ENCODE results near the gene NR5A1.

NR5A1 gene

DNA sequence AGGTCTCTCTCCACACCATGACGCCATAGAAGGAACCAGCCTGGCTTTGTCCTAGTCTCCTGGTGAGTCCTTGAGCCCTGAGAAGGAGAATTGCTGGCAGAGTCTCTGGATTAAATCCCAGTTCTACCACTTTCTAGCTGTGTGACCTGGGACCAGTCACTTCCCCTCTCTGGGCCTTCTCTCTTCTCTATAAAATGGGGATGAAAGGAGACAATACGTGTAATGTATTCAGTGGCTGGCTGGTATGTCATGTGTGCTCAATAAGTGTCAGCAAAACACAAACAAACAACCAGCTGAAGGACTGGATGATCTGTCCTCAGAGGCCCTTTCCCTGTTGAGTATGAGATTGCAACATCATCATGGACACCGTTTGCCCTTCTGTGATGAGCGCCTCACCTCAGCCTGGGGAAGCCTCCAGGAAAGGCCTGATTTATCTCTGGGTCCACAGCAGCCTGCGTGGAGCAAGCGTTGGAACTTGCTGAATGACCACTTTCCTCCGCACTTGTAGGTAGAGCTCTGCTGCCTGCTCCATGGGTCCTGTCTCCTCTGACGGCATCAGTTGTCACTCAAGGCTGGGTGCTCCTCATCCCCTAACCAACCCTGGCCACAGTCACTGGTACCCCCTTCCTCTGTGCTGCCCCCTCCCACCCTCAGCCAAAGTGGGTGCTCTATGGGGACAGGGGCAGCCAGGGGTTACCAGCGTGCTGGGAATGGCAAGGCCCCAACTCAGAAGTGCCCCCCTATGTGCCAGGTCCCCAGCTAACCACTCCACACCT, 3.6 kb upstream of the NR5A1 start:
- Histone ChIP-seq H2AK5ac (ENCODE audit: low read length) (no peak overlapping the region), H3K79me1 (ENCODE audit: low read length) (no peaks in the 10 kb centered on the region), H4K5ac (ENCODE audit: low read length) (no peak overlapping the region), H2BK5ac (ENCODE audit: low read length) (no peak overlapping the region), H3K4me1 (ENCODE audit: control insufficient read depth, low read depth, low read length) (no peaks in the 10 kb centered on the region), H2BK120ac (ENCODE audit: low read depth, low read length) (no peak overlapping the region), H3K27me3 (ENCODE audit: insufficient read depth, low read length, poor library complexity) (no peaks in the 10 kb centered on the region), H3K36me3 (ENCODE audit: control insufficient read depth, insufficient read depth, low read length) (no peaks in the 10 kb centered on the region), H3K79me2 (ENCODE audit: control insufficient read depth, insufficient read depth, low read length) (no peaks in the 10 kb centered on the region), H3K4ac (ENCODE audit: low read depth, low read length) (no peak overlapping the region), H3K56ac (ENCODE audit: low read length) (no peak overlapping the region), H3K18ac (ENCODE audit: low read length) (no peak overlapping the region), H3K23ac (ENCODE audit: low read length) (no peak overlapping the region), H2BK15ac (replicated peaks; ENCODE audit: low read depth) (no peak overlapping the region), H3K9ac (ENCODE audit: low read length) (no peak overlapping the region), H3K27ac (ENCODE audit: low read depth, low read length) (no peak overlapping the region), H3K4me3 (ENCODE audit: low read length) (no peak overlapping the region), H4K8ac (ENCODE audit: low read depth, low read length) (no peak overlapping the region), H3K4me2 (ENCODE audit: low read length) (no peak overlapping the region)
- WGBS (ENCODE audit: extremely low coverage, insufficient coverage, low lambda C conversion rate): no CpG with 5 or more reads among the region's 9 CpGs
- no peak for DNase-seq

DNA sequence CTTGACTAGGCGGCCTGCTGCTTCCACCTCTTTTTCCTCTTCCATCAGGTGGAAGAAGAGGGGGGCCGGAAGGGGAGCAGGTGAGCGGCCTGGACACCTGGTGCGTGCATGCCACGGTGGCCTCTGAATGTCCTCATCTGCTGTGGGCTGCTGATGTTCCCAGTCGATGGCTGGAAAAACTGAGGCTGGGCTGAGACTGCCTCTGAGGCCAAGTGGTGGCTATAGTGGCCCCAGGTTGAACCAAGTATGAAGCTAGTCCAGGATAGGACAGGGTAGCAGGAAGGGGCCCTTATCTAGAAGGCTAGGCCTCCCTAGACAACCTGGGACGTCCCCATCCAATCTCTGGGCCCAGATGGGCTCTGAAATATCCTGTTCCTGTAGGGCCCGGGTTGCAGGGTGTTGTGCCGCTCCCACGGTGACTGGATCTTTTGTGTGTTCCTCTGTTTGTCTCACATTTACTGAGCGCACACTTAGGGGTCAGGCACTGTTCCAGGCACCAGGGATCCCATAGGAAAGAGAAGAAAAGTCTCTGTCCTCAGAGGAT, 753 bp upstream of the NR5A1 start:
- Histone ChIP-seq H4K5ac (ENCODE audit: low read length) (no peak overlapping the region), H3K27me3 (ENCODE audit: insufficient read depth, low read length, poor library complexity) (peaks cover 24% of the 10 kb centered on the region), H4K8ac (ENCODE audit: low read depth, low read length) (no peak overlapping the region), H3K4me3 (ENCODE audit: low read length) (no peak overlapping the region), H2BK15ac (replicated peaks; ENCODE audit: low read depth) (no peak overlapping the region), H2AK5ac (ENCODE audit: low read length) (no peak overlapping the region), H3K79me1 (ENCODE audit: low read length) (no peaks in the 10 kb centered on the region), H3K9ac (ENCODE audit: low read length) (no peak overlapping the region), H3K56ac (ENCODE audit: low read length) (no peak overlapping the region), H3K18ac (ENCODE audit: low read length) (no peak overlapping the region), H3K36me3 (ENCODE audit: control insufficient read depth, insufficient read depth, low read length) (no peaks in the 10 kb centered on the region), H2BK5ac (ENCODE audit: low read length) (no peak overlapping the region), H3K4me1 (ENCODE audit: control insufficient read depth, low read depth, low read length) (no peaks in the 10 kb centered on the region), H3K79me2 (ENCODE audit: control insufficient read depth, insufficient read depth, low read length) (no peaks in the 10 kb centered on the region), H2BK120ac (ENCODE audit: low read depth, low read length) (no peak overlapping the region), H3K23ac (ENCODE audit: low read length) (no peak overlapping the region), H3K4ac (ENCODE audit: low read depth, low read length) (no peak overlapping the region), H3K4me2 (ENCODE audit: low read length) (no peak overlapping the region), H3K27ac (ENCODE audit: low read depth, low read length) (no peak overlapping the region)
- WGBS (ENCODE audit: extremely low coverage, insufficient coverage, low lambda C conversion rate): no CpG with 5 or more reads among the region's 11 CpGs
- DNase-seq: no peak

DNA sequence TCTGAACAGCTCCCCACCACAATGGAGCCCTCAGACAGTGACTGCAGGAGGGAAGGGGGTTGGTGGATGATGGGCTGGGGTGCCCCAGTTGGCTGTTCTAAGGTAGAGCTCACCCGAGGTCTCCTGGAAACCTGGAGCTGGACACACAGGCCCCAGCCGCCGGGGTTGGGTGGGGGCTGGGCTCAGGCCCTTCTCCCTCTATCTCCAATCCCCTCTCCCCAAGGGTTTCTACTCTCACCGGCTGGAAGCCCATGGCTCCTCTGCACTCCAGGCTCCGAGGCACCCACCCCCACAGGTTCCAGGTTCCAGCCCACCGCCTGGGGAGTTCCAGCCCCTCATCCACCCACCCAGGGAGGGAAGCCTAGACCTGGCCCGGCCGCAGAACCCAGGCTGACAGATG, 766 bp downstream of the NR5A1 start:
- Histone ChIP-seq H3K18ac (ENCODE audit: low read length) (no peak overlapping the region), H3K79me1 (ENCODE audit: low read length) (no peaks in the 10 kb centered on the region), H2AK5ac (ENCODE audit: low read length) (no peak overlapping the region), H3K27me3 (ENCODE audit: insufficient read depth, low read length, poor library complexity) (peaks cover 31% of the 10 kb centered on the region), H4K8ac (ENCODE audit: low read depth, low read length) (no peak overlapping the region), H3K79me2 (ENCODE audit: control insufficient read depth, insufficient read depth, low read length) (no peaks in the 10 kb centered on the region), H3K9ac (ENCODE audit: low read length) (no peak overlapping the region), H2BK120ac (ENCODE audit: low read depth, low read length) (no peak overlapping the region), H3K4me2 (ENCODE audit: low read length) (no peak overlapping the region), H4K5ac (ENCODE audit: low read length) (no peak overlapping the region), H3K36me3 (ENCODE audit: control insufficient read depth, insufficient read depth, low read length) (no peaks in the 10 kb centered on the region), H2BK15ac (replicated peaks; ENCODE audit: low read depth) (no peak overlapping the region), H3K23ac (ENCODE audit: low read length) (no peak overlapping the region), H3K4ac (ENCODE audit: low read depth, low read length) (no peak overlapping the region), H3K27ac (ENCODE audit: low read depth, low read length) (no peak overlapping the region), H3K56ac (ENCODE audit: low read length) (no peak overlapping the region), H2BK5ac (ENCODE audit: low read length) (no peak overlapping the region), H3K4me1 (ENCODE audit: control insufficient read depth, low read depth, low read length) (no peaks in the 10 kb centered on the region), H3K4me3 (ENCODE audit: low read length) (no peak overlapping the region)
- no peak for DNase-seq
- whole genome bisulfite sequencing (ENCODE audit: extremely low coverage, insufficient coverage, low lambda C conversion rate): no CpG with 5 or more reads among the region's 8 CpGs

DNA sequence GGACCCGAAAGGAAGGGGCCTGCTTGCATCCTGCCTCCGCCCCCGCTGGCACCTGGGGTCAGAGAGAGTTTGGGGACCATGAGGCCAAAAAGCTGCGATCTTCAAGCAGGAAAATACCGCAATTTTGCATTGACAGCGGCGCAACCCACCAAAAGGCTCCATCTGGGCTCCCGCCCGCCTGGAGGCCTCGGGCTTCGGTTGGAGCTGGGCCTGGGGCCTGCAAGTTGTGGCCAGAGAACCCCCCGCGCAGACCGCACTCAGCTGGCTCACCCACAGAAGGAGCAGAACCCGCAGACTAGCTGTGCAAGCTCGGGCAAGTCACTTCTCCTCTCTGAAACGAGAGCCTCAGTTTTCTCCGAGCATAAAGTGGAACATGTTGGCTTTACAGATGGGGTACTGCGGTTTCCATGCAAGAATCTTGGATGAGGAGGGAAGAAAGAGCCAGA, 1.3 kb downstream of the NR5A1 start:
- H3K79me2 ChIP-seq (ENCODE audit: control insufficient read depth, insufficient read depth, low read length): no peaks in the 10 kb centered on the region
- no CpG with 5 or more reads among the region's 19 CpGs for WGBS (ENCODE audit: extremely low coverage, insufficient coverage, low lambda C conversion rate)
- peaks cover 31% of the 10 kb centered on the region for H3K27me3 ChIP-seq (ENCODE audit: insufficient read depth, low read length, poor library complexity)
- no peak overlapping the region for H4K5ac ChIP-seq (ENCODE audit: low read length)
- DNase-seq: no peak
- H3K4me3 ChIP-seq (ENCODE audit: low read length): no peak overlapping the region
- H3K56ac ChIP-seq (ENCODE audit: low read length): no peak overlapping the region
- H3K36me3 ChIP-seq (ENCODE audit: control insufficient read depth, insufficient read depth, low read length): no peaks in the 10 kb centered on the region
- H3K4ac ChIP-seq (ENCODE audit: low read depth, low read length): no peak overlapping the region
- H3K9ac ChIP-seq (ENCODE audit: low read length): no peak overlapping the region
- no peak overlapping the region for H2BK15ac ChIP-seq (replicated peaks; ENCODE audit: low read depth)
- no peaks in the 10 kb centered on the region for H3K79me1 ChIP-seq (ENCODE audit: low read length)
- no peak overlapping the region for H2BK120ac ChIP-seq (ENCODE audit: low read depth, low read length)
- no peak overlapping the region for H2AK5ac ChIP-seq (ENCODE audit: low read length)
- H4K8ac ChIP-seq (ENCODE audit: low read depth, low read length): no peak overlapping the region
- no peak overlapping the region for H3K23ac ChIP-seq (ENCODE audit: low read length)
- H3K4me2 ChIP-seq (ENCODE audit: low read length): no peak overlapping the region
- no peak overlapping the region for H3K18ac ChIP-seq (ENCODE audit: low read length)
- no peak overlapping the region for H2BK5ac ChIP-seq (ENCODE audit: low read length)
- H3K4me1 ChIP-seq (ENCODE audit: control insufficient read depth, low read depth, low read length): no peaks in the 10 kb centered on the region
- H3K27ac ChIP-seq (ENCODE audit: low read depth, low read length): no peak overlapping the region

DNA sequence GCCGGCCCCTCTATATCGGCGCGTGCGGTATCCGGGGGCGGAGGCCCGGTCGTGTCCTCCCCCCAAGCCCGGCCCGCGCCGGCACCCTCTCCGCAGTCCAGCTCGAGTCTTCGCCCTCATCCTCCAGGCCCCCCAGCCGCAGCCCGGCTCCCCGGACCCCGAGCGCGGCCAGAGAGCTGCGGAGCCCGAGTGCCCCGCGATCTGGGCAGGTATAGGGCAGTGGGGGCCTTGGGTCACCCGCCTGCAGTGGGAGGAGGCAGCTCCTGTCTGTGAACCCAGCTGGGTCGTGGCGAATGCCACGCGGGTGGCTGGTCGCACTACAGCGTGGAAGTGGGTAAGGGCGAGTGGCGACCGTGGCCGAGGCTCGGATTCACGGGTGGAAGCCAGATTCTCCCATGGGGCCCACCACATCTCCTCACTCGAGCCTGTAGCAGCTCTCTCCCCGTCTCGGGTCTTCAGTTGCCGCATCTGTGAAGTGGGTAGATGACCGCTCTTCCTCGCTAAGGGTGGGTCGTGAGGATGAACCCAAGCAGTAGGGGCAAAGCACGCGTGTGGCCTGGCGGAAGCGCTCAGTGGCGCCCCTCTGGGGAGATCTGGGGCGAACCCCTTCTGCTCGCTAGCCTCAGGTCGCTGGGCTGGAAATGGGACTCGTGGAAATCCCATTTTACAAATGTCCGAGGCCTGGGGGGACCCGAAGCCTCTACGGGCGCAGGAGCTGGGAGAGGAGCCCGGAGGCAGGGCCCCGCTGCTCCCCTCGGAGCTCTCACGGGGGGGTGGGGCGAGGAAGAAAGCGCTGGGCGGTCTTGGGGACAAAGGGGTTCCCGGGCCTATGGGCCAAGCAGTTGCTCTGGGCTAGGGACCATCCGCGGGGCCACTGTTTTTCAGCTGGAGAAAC, 1.9 kb downstream of the NR5A1 start:
- Histone ChIP-seq H2AK5ac (ENCODE audit: low read length) (no peak overlapping the region), H4K8ac (ENCODE audit: low read depth, low read length) (no peak overlapping the region), H4K5ac (ENCODE audit: low read length) (no peak overlapping the region), H2BK15ac (replicated peaks; ENCODE audit: low read depth) (no peak overlapping the region), H3K27ac (ENCODE audit: low read depth, low read length) (no peak overlapping the region), H3K79me2 (ENCODE audit: control insufficient read depth, insufficient read depth, low read length) (no peaks in the 10 kb centered on the region), H2BK5ac (ENCODE audit: low read length) (no peak overlapping the region), H3K4me1 (ENCODE audit: control insufficient read depth, low read depth, low read length) (no peaks in the 10 kb centered on the region), H3K18ac (ENCODE audit: low read length) (no peak overlapping the region), H2BK120ac (ENCODE audit: low read depth, low read length) (no peak overlapping the region), H3K27me3 (ENCODE audit: insufficient read depth, low read length, poor library complexity) (peaks cover 31% of the 10 kb centered on the region), H3K4me3 (ENCODE audit: low read length) (no peak overlapping the region), H3K4me2 (ENCODE audit: low read length) (peak overlapping the region; percentile 48), H3K56ac (ENCODE audit: low read length) (peak overlapping the region; percentile 34), H3K36me3 (ENCODE audit: control insufficient read depth, insufficient read depth, low read length) (no peaks in the 10 kb centered on the region), H3K23ac (ENCODE audit: low read length) (peak overlapping the region; percentile 45), H3K79me1 (ENCODE audit: low read length) (no peaks in the 10 kb centered on the region), H3K9ac (ENCODE audit: low read length) (no peak overlapping the region), H3K4ac (ENCODE audit: low read depth, low read length) (no peak overlapping the region)
- no CpG with 5 or more reads among the region's 69 CpGs for WGBS (ENCODE audit: extremely low coverage, insufficient coverage, low lambda C conversion rate)
- DNase-seq: no peak

Data from mesendoderm (in vitro differentiated cells).